ENCODE measurements around the gene CACNB4.

Gene CACNB4

DNA sequence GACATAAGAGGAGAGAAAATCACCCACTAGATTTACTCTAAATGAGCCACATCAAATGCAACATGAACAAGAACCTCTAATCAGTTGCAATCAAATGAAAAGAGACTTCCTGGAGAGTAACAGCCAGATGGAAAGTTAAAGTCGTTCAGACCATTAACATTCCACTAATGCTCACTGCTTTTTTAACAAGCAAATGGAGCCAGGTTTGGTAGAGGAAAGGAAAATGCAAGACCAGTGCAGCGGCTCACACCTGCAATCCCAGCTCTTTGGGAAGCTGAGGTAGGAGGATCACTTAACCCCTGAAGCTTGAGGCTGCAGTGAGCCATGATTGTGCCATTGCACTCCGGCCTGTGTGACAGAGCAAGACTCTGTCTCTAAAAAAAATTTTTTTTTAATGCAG lies 48.5 kb downstream of the CACNB4 start:
- Histone ChIP-seq H3K4me3 (ENCODE audit: low read depth, low read length) (no peak overlapping the region), H3K36me3 (replicated peaks) (no peaks in the 10 kb centered on the region)
- TF ChIP-seq, protein P1, sequence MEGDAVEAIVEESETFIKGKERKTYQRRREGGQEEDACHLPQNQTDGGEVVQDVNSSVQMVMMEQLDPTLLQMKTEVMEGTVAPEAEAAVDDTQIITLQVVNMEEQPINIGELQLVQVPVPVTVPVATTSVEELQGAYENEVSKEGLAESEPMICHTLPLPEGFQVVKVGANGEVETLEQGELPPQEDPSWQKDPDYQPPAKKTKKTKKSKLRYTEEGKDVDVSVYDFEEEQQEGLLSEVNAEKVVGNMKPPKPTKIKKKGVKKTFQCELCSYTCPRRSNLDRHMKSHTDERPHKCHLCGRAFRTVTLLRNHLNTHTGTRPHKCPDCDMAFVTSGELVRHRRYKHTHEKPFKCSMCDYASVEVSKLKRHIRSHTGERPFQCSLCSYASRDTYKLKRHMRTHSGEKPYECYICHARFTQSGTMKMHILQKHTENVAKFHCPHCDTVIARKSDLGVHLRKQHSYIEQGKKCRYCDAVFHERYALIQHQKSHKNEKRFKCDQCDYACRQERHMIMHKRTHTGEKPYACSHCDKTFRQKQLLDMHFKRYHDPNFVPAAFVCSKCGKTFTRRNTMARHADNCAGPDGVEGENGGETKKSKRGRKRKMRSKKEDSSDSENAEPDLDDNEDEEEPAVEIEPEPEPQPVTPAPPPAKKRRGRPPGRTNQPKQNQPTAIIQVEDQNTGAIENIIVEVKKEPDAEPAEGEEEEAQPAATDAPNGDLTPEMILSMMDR (IDR thresholded peaks at IDR 0.05; ENCODE audit: low read depth, low read length, missing control alignments), result no peak

DNA sequence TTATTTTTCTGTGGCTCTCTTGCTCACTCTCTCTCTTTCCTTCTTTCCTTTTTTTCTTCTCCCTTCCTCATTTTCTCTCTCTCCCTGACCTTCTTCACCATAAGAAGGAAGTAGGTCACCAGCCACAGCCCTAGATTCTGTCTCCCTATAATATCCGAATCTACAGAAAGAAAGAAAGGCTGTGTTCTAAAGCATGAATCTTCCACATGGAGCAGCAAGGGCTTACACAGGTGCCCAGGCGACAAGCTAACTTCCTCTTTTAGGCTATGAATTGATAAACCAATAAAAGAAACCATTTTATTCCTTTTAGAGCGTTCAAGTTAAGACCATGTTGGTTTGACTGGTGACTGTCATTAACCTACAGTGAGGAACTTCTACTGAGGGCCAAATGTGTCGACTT lies 49.3 kb downstream of the CACNB4 start:
- TF ChIP-seq, protein P1 (IDR thresholded peaks at IDR 0.05; ENCODE audit: low read depth, low read length, missing control alignments), result no peak
- Histone ChIP-seq H3K27me3 (replicated peaks) (no peaks in the 10 kb centered on the region), H3K27ac (no peak overlapping the region), H3K4me3 (ENCODE audit: low read depth, low read length) (no peak overlapping the region), H3K36me3 (replicated peaks) (no peaks in the 10 kb centered on the region)
- no peak for DNase-seq
- in situ Hi-C loops (cut with HindIII; ENCODE audit: low pct_ligation_motif_present, low sequenced_read_pairs), result loop anchor here (25.0 kb wide), 1 partner anchor 113 kb away; no protein-coding TSS in a partner anchor

More for the DNA sequence above, 48.5 kb downstream of the CACNB4 start:
- in situ Hi-C loops (cut with HindIII; ENCODE audit: low pct_ligation_motif_present, low sequenced_read_pairs), result no loop called here
- no peak overlapping the region for H3K27ac ChIP-seq
- DNase-seq, result no peak
- H3K27me3 ChIP-seq (replicated peaks), result no peaks in the 10 kb centered on the region

DNA sequence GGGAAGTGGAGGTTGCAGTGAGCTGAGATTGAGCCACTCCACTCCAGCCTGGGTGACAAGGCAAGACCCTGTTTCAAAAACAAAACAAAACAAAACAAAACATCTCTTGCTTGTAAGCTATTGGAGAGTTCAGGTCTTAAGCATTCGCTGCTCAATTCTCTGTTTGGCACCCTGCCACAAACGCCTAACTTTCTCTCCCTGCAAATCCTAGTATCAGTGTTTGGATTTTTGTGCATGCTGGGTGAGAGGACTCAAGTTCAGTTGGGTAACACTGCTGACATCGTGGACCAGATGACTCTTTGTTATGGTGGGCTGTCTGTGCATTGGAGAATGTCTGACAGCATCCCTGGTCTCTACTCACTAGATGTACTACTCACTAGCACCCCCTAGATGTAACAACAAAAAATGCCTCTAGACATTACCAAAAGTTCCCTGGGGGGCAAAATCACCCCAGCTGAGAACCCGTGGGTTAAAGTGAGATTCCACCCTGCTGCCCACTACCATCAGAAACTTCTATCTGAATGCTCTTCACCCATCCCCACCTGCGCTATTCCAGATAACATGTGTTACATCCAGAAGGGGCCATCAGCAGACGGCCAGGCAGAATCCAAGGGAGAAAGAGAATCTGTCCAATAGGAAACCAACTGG lies 50.9 kb downstream of the CACNB4 start:
- no peak for DNase-seq
- no peak overlapping the region for H3K27ac ChIP-seq
- in situ Hi-C loops (cut with HindIII; ENCODE audit: low pct_ligation_motif_present, low sequenced_read_pairs), result loop anchor here (25.0 kb wide), 1 partner anchor 114 kb away; no protein-coding TSS in a partner anchor
- TF ChIP-seq, protein P1 (IDR thresholded peaks at IDR 0.05; ENCODE audit: low read depth, low read length, missing control alignments), result peak; percentile 55
- H3K27me3 ChIP-seq (replicated peaks), result no peaks in the 10 kb centered on the region
- no peaks in the 10 kb centered on the region for H3K36me3 ChIP-seq (replicated peaks)
- H3K4me3 ChIP-seq (ENCODE audit: low read depth, low read length), result no peak overlapping the region

DNA sequence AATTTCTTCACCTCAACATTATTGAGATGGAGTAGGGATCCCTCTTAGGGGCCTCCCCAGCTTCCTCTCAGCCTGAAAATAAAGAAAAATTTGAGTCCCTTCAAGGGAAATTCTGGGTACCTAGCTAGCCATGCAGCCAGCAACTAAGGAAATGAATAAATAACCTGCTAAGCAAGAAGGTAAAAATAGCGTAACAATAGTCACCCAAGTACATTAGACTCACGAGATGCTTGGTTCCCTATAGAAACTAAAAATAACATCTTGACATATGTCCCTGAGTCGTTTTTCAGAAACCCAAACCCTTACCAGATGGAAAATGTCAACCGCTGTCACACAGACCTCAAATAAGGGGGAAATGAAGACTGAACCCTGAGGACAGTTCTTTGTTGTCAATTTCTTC lies 51.9 kb downstream of the CACNB4 start:
- no peak overlapping the region for H3K4me3 ChIP-seq (ENCODE audit: low read depth, low read length)
- no peak overlapping the region for H3K27ac ChIP-seq
- in situ Hi-C loops (cut with HindIII; ENCODE audit: low pct_ligation_motif_present, low sequenced_read_pairs), result loop anchor here (25.0 kb wide), 1 partner anchor 115 kb away; no protein-coding TSS in a partner anchor
- DNase-seq, result no peak
- H3K36me3 ChIP-seq (replicated peaks), result no peaks in the 10 kb centered on the region
- TF ChIP-seq, protein P1 (IDR thresholded peaks at IDR 0.05; ENCODE audit: low read depth, low read length, missing control alignments), result no peak
- H3K27me3 ChIP-seq (replicated peaks), result no peaks in the 10 kb centered on the region

DNA sequence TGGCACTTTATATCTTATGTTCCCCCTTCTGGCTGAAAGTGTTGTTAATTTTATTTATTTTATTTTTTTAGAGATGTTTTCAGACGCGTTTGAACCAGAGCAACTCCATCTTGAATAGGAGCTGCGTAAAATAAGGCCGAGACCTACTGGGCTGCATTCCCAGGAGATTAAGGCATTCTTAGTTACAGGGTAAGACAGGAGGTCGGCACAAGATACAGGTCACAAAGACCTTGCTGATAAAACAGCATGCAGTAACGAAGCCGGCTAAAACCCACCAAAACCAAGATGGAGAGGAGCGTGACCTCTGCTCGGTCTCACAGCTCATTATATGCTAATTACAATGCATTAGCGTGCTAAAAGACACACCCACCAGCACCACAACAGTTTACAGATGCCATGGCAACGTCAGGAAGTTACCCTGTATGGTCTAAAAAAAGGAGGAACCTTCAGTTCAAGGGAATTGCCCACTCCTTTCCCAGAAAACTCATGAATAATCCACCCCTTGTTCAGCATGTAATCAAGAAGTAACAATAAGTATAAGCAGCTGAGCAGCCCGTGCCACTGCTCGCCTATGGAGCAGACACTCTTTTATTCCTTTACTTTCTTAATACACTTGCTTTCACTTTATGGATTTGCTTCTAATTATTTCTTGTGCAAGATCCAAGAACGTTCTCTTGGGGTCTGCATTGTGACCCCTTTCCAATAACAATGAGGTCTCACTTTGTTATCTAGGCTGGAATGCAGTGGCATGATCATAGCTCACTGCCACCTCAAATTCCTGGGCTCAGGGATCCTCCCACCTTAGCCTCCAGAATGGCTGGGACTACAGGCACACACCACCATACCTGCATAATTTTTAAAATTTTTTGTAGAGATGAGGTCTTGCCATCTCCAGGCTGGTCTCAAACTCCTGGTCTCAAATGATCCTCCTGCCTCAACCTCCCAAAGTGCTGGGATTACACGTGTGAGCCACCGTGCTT lies 55.9 kb downstream of the CACNB4 start:
- DNase-seq, result no peak
- TF ChIP-seq, protein P1 (IDR thresholded peaks at IDR 0.05; ENCODE audit: low read depth, low read length, missing control alignments), result no peak
- in situ Hi-C loops (cut with HindIII; ENCODE audit: low pct_ligation_motif_present, low sequenced_read_pairs), result loop anchor here (25.0 kb wide), 1 partner anchor 119 kb away; no protein-coding TSS in a partner anchor
- H3K36me3 ChIP-seq (replicated peaks), result no peaks in the 10 kb centered on the region
- H3K27me3 ChIP-seq (replicated peaks), result no peaks in the 10 kb centered on the region
- H3K4me3 ChIP-seq (ENCODE audit: low read depth, low read length), result no peak overlapping the region
- H3K27ac ChIP-seq, result no peak overlapping the region
